Upper lobe of right lung (tissue), 1 donor: ENCODE measurements around the gene UAP1L1. TPM values are rescaled to one million over a fixed set of nuclear protein-coding genes. Genes with fewer than 3 reads are reported as not detected.
"Not testable (repeated sequence)": the region's sequence is repeated elsewhere in the genome, so short reads cannot be mapped to it uniquely, and the experiment has no call there.

Experiments used
- ATAC-seq: fragments of 200-7000 bp; cut with Tn5 transposase; one replicate; pipeline ENCODE4 v1.9.1; 2020; ENCODE audit warnings: mild to moderate bottlenecking, moderate library complexity
- DNase-seq: peaks from one replicate; pipeline ENCODE4 v3.0.0-alpha.2; 2020
- H3K27ac ChIP-seq: fragments of 200-600 bp; one replicate; pipeline ENCODE4 v1.8.0; 2022
- H3K27me3 ChIP-seq: fragments of 200-600 bp; one replicate; pipeline ENCODE4 v1.8.0; 2022; ENCODE audit warnings: mild to moderate bottlenecking
- H3K36me3 ChIP-seq: fragments of 200-600 bp; one replicate; pipeline ENCODE4 v1.8.0; 2022
- H3K4me1 ChIP-seq: fragments of 200-600 bp; one replicate; pipeline ENCODE4 v1.8.0; 2022
- H3K4me3 ChIP-seq: fragments of 200-600 bp; one replicate; pipeline ENCODE4 v1.8.0; 2022; ENCODE audit warnings: mild to moderate bottlenecking
- H3K9me3 ChIP-seq: fragments of 200-600 bp; one replicate; pipeline ENCODE4 v1.8.0; 2022
- CTCF ChIP-seq: fragments of 200-600 bp; IDR thresholded peaks from one replicate; pipeline ENCODE4 v1.8.0; 2022; ENCODE audit warnings: antibody characterized with exemption
- intact Hi-C: fragments of 100-400 bp; cut with DNase I; formaldehyde crosslinking; loops from one replicate; pipeline ENCODE4 v1.11.0; 2022
- total RNA-seq: library from RNA; stranded (reverse); fragmentation: NEBNext Ultra II Directional; extraction: Animal tissue kit (Norgen Biotek cat#: 25700); gene quantifications from one replicate; pipeline ENCODE4 v1.2.1, GENCODE V29; 2021
- donor health status: DM: no; HTN: yes; CAD: no; lungs with severe emphysema.

Gene UAP1L1
- total RNA-seq, 1 donor from 2014 or later: 30.7 TPM

- Histone ChIP-seq H3K4me3 (no peak overlapping the region), H3K27me3 (no peaks in the 10 kb centered on the region), H3K36me3 (no peaks in the 10 kb centered on the region), H3K9me3 (no peaks in the 10 kb centered on the region), H3K4me1 (peaks cover 45% of the 10 kb centered on the region), H3K27ac (peak overlapping the region; percentile 36)
- intact Hi-C loops: loop anchor here (5.0 to 10.0 kb wide), 2 partner anchors 86 to 244 kb away; partner anchors contain the start of genes C8G and FBXW5
- ATAC-seq: peak; percentile 1
- peak; percentile 85 for DNase-seq
- no peak for TF ChIP-seq CTCF
These were observed 46.5 kb upstream of the UAP1L1 start for GRCh38 chr9:137030538-137031527.

- ATAC-seq: no peak
- peak within 1 kb of the TSS; percentile 8 for H3K4me3 ChIP-seq
These were observed 45.2 kb upstream of the UAP1L1 start, which contains the start of gene FUT7 for GRCh38 chr9:137031904-137032640. Gene FUT7 (minus strand): TSS chr9:137032088. CDS start chr9:137031991, 97 bp downstream.

GRCh38 chr9:137032858-137033257, 44.5 kb upstream of the UAP1L1 start:
- Histone ChIP-seq H3K9me3 (no peaks in the 10 kb centered on the region), H3K4me3 (peak overlapping the region; percentile 21), H3K27ac (peak overlapping the region; percentile 36), H3K4me1 (peaks cover 35% of the 10 kb centered on the region), H3K27me3 (no peaks in the 10 kb centered on the region), H3K36me3 (no peaks in the 10 kb centered on the region)
- TF ChIP-seq CTCF: no peak
- intact Hi-C loops: loop anchor here (5.0 to 10.0 kb wide), 2 partner anchors 88 to 246 kb away; partner anchors contain the start of genes C8G and FBXW5
- ATAC-seq (peak; percentile 39), DNase-seq (peak; percentile 76)

More at GRCh38 chr9:137031904-137032640, 45.2 kb upstream of the UAP1L1 start, which contains the start of gene FUT7:
- peaks cover 40% of the 10 kb centered on the region for H3K4me1 ChIP-seq
- no peaks in the 10 kb centered on the region for H3K36me3 ChIP-seq
- H3K27ac ChIP-seq: peak within 1 kb of the TSS; percentile 36
- intact Hi-C loops: loop anchor here (5.0 to 10.0 kb wide), 2 partner anchors 87 to 245 kb away; partner anchors contain the start of genes C8G and FBXW5
- no peak for TF ChIP-seq CTCF
- no peaks in the 10 kb centered on the region for H3K27me3 ChIP-seq
- DNase-seq: peak; percentile 71
- no peaks in the 10 kb centered on the region for H3K9me3 ChIP-seq

- not testable (repeated sequence) for DNase-seq, H3K27me3 ChIP-seq, H3K27ac ChIP-seq, H3K36me3 ChIP-seq, H3K9me3 ChIP-seq, ATAC-seq
- peaks cover 33% of the 10 kb centered on the region for H3K4me1 ChIP-seq
- H3K4me3 ChIP-seq: peak overlapping the region; percentile 21
- intact Hi-C loops: loop anchor here (5.0 to 10.0 kb wide), 2 partner anchors 89 to 246 kb away; partner anchors contain the start of genes C8G and FBXW5
These were observed 43.8 kb upstream of the UAP1L1 start for GRCh38 chr9:137033481-137033880.

GRCh38 chr9:137034039-137034708, 43.1 kb upstream of the UAP1L1 start:
- DNase-seq: no peak
- no peak overlapping the region for H3K27ac ChIP-seq

More at GRCh38 chr9:137034039-137034708, 43.1 kb upstream of the UAP1L1 start:
- peak; percentile 5 for ATAC-seq
- no peaks in the 10 kb centered on the region for H3K9me3 ChIP-seq
- peaks cover 26% of the 10 kb centered on the region for H3K4me1 ChIP-seq
- H3K27me3 ChIP-seq: no peaks in the 10 kb centered on the region
- TF ChIP-seq CTCF: no peak
- intact Hi-C loops: loop anchor here (5.0 to 10.0 kb wide), 2 partner anchors 89 to 247 kb away; partner anchors contain the start of genes C8G and FBXW5
- no peaks in the 10 kb centered on the region for H3K36me3 ChIP-seq
- H3K4me3 ChIP-seq: peak overlapping the region; percentile 21
